Left kidney (tissue), 2 donors: ENCODE data around the gene TFF1. TPM values are rescaled to one million over a fixed set of nuclear protein-coding genes. Genes with fewer than 3 reads are reported as not detected.
A peak's percentile ranks its signal among the peaks of the same experiment; 100 is the strongest.

Source experiments
- DNase-seq: peaks from one replicate; pipeline ENCODE4 v3.0.0-alpha.2; 2013
- polyA plus RNA-seq: library from polyadenylated mRNA; unstranded; fragments of 120-200 nt; gene quantifications from one replicate; pipeline ENCODE4 v1.2.1, GENCODE V29; 2013; ENCODE audit not compliant: insufficient read length

The TFF1 gene
- polyA plus RNA-seq, 1 donor = not detected

- no peak for DNase-seq
Observed at GRCh38 chr21:42343963-42344510, 22.3 kb downstream of the TFF1 start.

GRCh38 chr21:42343556-42343955 lies 22.8 kb downstream of the TFF1 start:
- DNase-seq = no peak

DNA sequence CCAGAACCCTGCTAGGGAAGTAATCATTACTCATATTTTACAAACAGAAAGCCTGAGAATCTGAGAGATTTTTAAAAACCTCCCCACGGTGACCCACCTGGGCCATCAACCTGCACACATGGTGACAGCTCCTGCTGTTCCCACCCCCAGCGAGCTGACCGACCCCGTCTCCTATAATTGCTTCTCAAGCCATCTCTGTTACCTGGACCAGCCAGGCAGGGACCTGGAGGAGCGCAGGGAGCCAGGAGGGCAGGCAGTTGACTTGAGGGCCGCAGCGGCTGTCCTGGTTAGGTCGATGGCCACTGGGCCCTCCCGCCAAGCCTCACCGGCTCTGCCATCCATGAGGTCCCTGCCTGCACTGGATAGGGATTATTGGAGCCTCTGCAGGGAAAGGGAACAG lies 23.2 kb downstream of the TFF1 start:
- DNase-seq = no peak

DNA sequence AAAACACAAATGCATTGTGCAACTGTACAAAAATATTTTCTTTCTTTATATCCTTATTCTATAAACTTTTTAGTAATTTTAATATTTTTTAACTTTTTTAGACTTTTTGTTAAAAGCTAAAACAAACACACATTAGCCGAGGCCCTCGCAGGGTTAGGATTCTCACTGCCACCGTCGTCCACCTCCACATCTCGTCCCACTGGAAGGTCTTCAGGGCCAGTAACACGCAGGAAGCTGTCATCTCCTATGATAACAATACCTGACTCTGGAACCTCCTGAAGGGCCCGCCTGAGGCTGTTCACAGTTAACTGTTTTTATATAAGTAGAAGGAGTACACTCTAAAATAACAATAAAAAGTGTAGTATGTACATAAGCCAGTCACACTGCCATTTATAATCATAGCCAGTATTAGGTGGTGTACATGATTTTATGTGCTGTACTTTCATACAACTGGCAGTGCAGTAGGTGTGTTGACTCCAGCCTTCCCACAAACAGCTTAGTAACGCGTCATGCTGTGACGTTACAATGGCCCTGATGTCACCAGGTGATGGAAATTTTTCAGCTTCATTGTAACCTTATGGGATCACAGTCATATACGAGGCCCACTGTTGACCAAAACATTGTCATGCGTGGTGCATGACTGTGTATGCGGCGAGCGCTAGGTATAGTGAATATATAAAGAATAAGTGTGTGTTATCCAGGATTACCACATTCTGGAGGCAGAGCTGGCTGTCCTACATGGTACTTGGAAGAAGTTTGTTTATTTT lies 24.4 kb downstream of the TFF1 start:
- DNase-seq = no peak

GRCh38 chr21:42340187-42341050 lies 25.9 kb downstream of the TFF1 start:
- DNase-seq = no peak

DNA sequence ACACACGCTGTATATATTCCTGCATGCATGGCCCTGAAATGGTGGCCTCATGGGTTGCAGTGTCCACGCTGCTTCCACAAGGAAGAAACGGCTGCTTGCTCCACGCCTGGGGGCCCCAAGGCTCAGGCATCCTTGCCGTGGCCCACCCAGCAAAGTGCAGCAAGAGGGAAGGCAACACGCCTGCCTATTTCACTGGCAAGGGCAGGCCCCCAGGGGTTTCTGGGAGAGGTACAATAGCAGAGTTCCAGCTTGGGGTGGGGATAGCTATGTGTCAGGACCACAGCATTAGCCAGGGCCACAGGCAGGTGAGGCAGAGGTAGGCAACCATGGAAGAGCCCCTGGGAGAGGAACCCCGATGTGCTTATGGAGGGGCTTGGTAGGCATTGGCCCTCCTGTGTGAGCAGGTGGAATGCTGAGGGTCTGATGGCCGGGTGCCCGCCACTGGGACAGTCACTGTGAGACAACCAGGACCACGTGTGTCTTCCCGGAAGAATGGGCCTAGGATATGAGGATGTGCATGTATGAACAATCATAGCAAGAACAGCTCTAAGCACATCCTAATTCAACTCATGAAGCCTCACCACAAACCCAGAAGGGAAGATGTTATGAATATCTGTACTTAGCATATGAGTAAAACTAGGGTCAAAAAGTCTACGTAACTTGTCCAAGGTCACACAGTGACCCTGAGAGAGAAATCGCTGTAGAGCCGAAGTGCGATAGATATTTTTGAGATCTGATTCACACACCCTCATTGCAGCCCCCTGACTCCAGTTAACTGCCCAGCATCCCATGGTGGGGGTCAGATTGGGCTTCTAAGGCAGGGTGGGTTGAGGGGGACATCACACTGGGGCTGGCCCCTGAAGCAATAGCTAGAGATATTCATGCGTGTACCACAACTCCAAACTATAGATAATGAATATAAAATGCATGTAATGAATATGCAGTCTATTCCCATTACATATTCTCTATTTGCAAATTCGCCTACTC lies 27.3 kb downstream of the TFF1 start:
- DNase-seq = no peak

DNA sequence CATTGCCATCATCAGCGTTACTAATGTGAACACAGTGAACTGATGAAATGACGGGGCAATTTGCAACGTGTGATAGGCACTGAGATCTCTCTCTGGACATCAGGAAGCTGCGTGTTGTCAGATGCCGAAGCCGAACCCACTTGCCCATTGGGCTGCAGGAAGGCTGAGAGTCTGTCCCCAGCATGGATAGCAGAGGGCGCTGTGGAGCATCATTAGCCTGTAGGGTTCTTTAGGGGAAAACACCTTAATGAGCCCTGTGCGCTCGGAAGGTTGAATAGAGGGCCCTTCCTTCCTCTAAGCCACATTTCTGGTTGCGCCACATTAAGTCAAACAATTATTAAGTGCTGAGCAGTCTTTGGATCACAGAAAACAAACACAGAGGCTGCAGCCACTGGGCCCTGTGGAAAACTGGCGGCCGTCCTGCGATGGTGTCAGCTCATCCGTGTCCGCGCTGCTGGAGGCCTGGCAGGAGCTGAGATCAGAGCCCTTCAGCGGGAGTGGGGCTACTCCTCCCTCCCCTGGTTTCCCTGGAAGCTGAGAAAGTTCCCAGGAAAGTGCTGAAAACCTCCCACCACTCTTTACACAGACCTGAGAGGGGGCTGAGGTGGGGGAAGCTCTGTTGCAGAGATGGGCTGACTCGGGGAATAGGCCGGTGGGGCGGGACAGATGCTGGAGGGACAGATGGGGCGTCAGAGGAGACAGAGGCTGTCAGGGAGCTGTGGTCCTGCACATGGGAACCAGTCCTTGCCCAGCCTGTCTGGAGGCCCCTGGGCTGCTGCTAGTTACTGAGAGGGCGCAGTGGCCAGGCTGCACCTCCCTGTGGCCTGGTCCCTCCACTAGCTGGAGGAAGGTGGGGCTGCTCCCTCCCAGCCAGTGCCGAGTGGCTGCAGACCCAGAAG lies 28.3 kb downstream of the TFF1 start:
- peak; percentile 86 for DNase-seq

DNA sequence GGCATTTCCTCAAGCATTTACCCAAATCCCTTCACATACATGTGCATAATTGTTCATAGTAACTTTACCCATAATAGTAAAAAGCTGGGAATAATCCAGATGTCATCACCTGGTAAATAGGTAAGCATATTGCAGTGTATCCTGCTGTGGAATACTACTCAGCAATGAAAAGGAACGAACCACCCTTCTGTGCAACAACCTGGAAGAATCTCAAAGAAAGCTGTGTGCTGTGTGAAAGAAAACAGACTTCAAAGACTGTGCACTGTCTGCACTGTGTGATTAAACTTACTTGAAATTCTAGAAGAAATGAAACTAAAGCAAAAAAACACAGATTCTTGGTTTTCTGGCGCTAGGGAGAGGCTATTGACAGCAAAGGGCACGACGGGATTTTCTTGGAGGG lies 29.1 kb downstream of the TFF1 start:
- no peak for DNase-seq

GRCh38 chr21:42336054-42336453 lies 30.3 kb downstream of the TFF1 start:
- peak; percentile 24 for DNase-seq

DNA sequence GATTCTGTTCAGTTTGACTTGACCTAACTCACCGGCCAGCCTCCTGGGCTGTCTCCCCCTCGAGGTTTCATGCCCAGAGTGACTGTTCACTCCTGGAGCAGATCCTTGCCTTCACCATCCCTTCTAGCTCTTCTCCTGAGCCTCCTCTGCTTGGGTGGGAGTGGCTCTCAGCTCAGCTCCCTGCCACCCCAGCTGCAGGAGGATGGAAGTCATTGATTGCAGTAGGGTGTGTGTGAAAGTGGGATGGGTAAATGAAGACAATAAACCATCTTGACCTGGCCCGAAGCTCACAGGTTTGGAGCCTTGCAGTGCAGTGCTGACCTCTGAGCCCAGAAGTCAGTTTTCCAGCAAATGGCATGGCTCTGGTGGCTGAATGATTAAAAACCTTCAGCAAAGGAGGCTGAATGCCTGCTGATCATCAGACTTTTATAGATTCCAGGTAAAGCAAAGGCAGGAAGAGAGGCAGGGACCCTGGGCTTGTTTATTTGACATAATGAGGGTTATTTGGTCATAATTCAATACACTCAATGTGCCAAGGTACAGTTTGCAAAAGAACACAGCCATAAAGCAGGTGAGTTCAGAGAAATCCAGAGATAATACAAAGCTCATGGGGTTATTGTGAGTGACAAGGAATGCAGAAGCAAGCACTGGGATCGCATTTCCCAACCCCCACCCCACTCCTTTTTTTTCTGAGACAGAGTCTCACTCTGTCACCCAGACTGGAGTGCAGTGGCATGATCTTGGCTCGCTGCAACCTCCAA lies 33.6 kb downstream of the TFF1 start:
- DNase-seq = no peak

DNA sequence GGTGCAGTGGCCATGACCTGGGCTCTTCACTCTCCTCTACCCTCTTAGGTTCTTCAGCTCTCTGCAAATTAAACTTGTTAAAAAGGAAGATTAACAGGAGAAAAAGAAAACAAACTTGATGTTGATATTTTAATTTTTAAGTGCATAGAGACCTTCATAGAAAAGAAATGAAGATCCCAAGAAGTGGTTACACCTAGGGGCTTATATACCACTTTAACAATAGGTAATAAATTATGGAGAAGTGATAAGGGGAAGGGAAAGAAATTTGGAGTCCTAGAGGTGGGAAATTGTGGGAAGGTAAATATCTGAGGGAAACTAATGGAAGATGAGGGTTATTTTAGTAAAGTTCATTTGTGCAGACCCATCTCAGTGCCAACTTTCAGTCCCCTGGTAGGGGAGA lies 34.7 kb downstream of the TFF1 start:
- no peak for DNase-seq

GRCh38 chr21:42330380-42331371 lies 35.7 kb downstream of the TFF1 start:
- DNase-seq = no peak

- DNase-seq = no peak
Observed at GRCh38 chr21:42324896-42325295, 41.4 kb downstream of the TFF1 start.

- DNase-seq = no peak
Observed at GRCh38 chr21:42321845-42322244, 44.5 kb downstream of the TFF1 start.

GRCh38 chr21:42321231-42321630 lies 45.1 kb downstream of the TFF1 start:
- DNase-seq = no peak

DNA sequence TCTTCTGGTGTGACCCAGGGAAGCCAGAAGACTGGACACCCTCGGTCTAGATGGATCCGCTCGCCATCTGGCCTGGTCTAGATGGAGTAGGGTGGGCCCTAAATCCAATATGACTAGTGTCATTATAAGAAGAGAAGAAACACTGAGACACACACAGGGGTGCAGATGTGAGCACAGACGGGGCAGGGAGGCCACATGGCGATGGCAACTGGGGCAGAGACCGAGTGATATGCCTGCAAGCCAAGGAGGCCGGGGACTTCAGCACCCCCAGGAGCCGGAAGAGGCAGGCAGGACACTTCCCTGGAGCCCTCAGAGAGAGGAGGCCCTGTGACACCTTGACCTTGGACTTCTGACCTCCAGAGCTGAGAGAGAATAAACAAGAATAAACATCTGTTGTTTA lies 45.5 kb downstream of the TFF1 start:
- DNase-seq = no peak

- no peak for DNase-seq
Observed at GRCh38 chr21:42319851-42320572, 46.3 kb downstream of the TFF1 start.

- DNase-seq = no peak
Observed at GRCh38 chr21:42319376-42319775, 47.0 kb downstream of the TFF1 start.
